ENCODE results near the gene USP44.
"Not testable (repeated sequence)": the region's sequence is repeated elsewhere in the genome, so short reads cannot be mapped to it uniquely, and the experiment has no call there.

USP44 gene

DNA sequence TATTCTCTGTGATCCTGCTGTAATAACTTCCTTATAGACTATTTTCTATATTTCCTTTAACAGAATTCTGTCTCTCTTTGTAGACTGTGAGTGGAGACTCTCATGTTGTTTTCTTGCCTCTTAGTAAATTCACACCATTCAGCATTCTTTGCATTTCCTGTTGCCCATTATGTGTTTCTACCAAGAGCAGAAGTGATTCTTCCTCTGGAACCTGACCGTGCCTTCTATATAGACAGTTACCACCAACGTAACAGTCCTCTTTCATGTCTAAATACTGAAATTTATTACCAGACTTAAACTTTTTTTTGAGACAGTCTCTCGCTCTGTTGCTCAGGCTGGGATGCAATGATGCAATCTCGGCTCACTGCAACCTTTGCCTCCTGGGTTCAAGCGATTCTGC, 46.2 kb downstream of the USP44 start:
- DNase-seq, result no peak

DNA sequence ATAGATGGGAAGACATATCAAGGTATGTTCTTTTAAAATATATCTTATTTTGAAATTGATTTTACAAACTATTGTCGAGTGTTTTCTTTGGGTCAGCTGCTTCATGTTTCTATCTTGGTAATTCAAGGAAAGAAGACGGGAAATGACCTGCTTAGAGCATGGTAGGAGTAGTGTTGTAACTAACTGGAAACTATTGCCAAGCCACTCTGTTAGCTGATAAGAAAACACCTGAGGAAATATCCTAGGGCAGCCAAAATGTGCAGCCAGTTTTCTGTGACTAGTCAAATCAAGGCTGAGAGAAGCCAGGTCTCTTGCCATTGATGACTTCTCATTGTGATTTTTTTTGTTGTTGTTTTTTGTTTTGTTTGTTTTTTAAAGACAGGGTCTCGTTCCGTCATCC, 47.1 kb downstream of the USP44 start:
- no peak for DNase-seq

DNA sequence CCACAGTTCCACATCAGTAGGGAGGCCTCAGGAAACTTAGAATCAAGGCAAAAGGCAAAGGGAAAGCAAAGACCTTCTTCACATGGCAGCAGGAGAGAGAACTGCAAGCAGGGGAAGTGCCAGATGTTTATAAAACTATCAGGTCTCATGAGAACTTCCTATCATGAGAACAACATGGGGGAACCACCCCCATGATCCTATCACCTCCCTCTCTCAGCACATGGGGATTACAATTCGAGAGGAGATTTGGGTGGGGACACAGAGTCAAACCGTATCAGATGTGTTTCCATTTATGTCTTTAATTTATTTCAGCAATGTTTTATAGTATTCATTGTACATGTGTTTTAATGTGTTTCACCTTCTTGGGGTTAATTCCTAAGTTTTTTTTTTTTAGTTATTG, 51.5 kb downstream of the USP44 start:
- DNase-seq, result no peak

DNA sequence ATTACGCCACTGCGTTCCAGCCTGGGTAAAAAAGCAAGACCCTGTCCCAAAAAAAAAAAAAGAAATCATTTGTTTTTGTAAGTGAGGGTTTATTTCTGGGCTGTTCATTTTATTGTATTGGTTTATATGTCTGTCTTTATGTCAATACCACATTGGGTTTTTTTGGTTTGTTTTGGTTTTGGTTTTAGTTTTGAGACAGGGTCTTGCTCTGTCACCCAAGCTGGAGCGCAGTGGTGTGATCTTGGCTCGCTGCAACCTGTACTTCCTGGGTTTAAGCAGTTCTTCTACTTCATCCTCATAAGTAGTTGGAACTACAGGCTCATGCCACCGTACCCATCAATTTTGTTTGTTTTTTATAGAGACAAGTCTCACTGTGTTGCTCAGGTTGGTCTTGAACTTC, 52.3 kb downstream of the USP44 start:
- DNase-seq, result no peak

DNA sequence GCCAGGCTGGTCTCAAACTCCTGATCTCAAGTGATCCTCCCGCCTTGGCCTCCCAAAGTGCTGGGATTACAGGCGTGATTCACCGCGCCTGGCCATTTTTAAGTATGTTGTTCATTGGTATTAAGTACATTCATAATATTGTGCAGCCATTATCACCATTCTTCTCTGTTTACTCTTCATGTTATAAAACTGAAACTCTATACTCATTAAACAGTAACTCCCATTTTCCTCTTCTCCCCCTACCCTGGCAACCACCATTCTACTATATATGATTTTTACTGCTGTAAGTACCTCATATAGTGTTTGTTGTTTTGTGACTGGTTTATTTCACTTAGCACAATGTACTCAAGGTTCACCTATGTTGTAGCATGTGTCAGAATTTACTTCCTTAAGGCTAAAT, 54.2 kb downstream of the USP44 start:
- peak; percentile 91 for DNase-seq

DNA sequence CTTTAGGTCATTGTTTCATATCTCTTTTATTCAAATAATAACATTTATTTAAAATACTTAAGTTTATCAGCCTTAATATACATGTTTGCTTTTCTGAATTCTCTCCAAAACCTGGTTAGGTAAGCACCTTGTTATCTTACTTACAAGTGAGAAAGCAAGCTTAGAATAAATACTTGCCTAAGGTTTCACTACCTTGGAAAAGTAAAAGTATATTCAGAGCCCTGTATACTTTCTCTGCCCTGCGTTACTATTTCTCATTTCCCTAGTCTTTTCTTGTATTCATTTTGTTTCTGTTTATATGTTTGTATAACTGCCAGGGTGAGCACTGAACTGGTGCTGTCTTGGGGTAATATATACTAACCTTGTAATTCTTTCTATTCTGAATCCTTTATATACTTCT, 55.8 kb downstream of the USP44 start:
- DNase-seq, result no peak

DNA sequence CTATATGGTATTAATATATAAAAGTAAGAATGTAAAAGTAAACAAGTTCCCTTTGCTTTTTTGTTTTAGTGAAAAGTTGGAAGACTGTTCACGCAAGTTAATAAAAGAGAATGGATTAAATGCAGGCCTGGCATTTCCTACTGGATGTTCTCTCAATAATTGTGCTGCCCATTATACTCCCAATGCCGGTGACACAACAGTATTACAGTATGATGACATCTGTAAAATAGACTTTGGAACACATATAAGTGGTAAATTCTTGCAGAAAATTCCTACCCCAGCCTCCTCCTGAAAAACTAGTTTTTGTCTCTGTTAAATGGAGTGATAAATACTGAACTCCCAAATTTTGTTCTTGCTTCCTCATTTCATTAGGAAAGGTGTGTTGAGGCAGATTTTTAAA, 56.4 kb downstream of the USP44 start:
- DNase-seq, result no peak

DNA sequence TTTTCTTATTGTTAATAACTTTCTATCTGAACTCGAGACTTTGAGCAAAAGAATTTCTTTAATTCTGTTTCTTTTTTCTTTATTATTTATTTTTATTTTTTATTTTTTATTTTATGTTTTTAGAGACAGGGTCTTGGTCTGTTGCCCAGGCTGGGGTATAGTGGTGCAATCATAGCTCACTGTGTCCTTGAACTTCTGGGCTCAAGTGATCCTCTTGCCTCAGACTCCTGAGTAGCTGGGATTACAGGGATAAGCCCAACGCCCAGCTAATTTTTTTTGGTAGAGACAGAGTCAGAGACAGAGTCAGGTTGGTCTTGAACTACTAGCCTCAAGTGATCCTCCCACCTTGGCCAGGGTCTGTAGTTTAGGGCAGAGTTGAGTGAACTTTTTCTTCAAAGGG, 58.8 kb downstream of the USP44 start:
- no peak for DNase-seq

DNA sequence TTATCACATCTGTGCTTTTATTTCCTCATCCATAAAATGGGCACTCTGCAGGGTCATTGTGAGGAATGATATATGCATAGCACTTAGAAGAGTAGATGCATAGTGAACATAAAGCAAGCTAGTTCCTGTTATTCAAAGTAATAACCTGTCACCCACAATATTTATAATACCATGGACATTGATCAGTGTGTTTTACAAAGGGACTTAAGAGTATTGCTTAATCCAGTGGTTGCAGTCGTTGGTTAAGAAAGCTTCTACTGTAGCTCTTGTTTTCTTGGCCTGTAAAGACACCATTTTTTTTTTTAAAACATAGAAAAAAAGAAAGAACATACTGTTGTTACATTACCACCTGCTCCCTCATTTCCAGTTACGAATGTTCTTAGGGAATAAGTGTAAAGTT, 64.3 kb downstream of the USP44 start:
- no peak for DNase-seq

DNA sequence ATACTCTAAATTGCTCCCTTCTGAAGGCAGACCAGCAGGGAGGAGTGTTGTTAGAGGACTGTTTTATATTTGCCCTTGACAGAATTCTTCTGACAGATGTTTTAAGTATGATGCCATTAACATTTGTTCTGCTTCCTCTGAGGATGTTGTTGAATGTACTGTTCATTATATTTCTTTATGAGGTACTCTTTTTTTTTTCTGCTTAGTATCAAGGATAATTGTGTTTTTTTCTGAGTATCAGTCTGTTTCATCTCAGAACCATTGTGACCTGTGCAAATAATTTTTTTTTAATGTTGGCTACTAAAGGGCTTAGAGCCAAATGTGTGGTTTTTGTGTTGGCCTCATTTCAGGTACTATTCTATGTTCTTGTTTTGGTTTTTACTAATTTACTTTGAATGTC, 66.8 kb downstream of the USP44 start:
- no peak for DNase-seq

DNA sequence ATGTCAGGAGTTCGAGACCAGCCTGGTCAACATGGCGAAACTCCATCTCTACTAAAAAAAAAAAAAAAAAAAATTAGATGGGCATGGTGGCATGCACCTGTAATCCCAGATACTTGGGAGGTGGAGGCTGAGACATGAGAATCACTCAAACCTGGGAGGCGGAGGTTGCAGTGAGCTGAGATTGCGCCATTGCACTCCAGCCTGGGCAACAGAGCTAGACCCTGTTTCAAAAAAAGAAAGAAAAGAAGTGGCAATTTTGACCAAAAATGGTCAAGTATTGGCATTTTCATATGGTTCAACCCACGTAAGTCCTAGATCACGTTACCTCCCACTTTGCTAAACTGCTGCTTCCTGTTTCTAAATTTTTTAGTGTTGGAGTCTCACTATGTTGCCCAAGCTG, 68.7 kb downstream of the USP44 start:
- not testable (repeated sequence) for DNase-seq

DNA sequence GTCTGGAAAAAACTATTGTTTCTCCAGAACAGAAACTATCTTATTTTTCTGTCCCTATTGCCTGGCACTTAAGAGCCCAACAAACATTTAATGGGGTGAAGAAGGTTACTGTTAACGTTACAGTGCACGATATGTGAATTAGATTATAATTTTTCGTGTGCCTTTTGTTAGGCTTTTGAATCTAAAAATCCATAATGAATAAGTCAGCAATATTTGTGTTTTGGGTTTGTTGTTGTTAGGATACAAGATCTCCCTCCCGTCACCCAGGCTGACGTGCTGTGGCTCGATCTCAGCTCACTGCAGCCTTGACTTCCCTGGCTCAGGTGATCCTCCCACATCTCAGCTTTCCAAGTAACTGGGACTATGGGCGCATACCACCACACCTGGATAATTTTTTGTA, 69.4 kb downstream of the USP44 start:
- DNase-seq, result no peak

DNA sequence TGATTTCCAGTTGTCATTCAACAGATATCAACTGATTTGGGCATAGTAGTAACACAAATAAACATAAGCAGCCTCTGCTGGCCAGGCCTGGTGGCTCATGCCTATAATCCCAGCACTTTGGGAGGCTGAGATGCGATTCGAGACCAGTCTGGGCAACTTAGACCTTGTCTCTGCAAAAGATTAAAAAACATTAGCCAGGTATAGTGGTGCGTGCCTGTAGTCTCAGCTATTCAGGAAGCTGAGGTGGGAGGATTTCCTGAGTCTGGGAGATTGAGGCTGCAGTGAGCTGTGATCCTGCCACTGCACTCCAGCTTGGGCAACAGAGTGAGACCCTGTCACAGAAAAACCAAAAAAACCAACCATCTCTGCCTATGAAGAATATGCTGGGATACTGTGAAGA, 70.2 kb downstream of the USP44 start:
- DNase-seq, result no peak

DNA sequence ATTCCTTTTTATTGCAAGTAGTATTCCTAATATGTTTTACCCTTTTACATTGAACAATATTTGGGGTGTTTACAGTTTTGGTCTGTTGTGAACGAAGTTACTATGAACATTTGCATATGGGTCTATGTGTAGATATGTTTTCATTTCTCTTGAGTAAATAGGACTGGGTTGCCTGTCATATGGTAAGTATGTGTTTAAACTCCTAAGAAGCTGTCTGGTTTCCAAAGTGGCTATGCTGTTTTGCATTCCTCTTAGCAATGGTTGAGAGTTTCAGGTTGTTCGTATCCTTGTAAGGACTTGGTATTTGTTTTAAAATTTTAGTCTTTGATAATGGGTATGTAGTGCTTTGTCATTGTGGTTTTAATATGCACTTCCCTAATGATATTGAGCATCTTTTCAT, 71.0 kb downstream of the USP44 start:
- no peak for DNase-seq

DNA sequence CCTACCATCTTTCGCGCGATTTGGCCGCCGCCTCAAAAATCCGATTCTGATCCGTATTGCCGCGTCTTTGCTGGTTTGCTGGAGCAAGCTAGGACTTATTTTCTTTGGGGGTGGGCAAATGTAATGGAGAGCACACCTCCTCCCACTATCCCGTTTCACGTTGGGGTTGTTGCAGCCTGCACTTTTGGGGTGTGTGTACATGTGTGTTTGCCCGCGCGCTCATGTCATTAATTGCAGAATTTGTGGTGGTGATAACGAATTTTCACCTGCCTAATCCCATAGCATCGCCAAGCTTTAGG, 76.7 kb downstream of the USP44 start:
- DNase-seq, result no peak

DNA sequence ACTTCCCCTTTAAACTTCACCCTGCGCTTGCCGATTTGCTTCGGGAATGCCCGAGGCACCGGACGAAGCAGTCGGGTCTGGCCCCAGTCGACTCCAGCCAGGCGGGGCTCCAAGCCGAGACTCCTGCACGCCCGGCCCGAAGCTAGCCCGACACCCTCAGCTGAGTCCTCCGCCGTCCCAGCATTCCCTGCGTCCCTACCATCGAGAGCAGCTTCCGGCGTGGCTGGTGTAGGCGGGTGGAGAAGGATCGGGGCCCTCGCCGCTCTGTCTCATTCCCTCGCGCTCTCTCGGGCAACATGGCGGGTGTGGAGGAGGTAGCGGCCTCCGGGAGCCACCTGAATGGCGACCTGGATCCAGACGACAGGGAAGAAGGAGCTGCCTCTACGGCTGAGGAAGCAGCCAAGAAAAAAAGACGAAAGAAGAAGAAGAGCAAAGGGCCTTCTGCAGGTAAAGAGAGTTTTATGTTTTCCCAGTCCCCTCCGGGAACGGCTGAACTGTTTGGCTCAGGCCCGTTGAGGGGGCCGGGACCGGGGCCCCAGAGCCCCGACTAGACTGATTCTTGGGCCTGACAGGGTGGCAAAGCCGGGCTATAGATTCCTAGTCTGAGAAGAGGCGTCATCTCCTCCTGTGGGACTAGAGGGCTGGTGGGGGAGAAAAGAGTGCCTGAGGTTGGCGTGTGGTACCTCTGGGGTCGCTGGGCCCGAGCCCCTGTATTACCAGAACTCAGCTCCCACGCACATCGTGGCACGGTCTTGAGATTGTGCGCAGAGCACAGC, 77.2 kb downstream of the USP44 start, which contains the start of gene METAP2:
Gene METAP2, plus strand, starts transcription at position 269 of the 776 bp plus-strand sequence. Its CDS starts 28 bp downstream, at position 297.
- peak; percentile 95 for DNase-seq

DNA sequence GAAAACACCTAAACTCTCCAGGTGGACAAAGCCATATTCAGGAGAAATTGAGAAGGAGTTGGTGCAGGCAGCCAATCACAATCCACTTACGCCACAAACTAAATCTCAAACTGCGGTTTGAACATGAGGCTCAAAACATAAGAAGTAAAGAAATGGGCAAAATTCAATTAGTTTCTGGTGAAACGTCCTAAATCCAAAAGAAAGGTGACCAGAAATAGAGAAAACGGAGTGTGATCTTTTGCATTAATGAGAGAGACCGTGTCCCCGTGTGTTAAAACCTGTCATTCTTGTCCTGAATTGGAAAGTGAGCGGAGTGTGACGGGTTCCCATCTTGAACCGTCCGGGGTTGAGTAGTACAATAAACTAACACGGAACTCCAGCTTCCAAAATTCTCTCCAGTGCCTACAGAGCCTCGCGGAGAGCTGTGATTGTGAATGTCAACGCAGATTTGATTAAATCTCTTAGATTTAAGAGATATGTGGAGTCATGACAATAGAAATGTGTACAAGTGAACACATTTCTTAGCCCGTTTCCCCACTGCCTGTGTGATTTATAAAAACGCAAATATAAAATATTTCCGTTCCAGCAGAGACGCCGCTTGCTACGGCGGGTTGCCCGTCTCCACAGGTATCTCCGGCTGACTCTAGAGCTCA, 77.9 kb downstream of the USP44 start:
- DNase-seq, result peak; percentile 70

DNA sequence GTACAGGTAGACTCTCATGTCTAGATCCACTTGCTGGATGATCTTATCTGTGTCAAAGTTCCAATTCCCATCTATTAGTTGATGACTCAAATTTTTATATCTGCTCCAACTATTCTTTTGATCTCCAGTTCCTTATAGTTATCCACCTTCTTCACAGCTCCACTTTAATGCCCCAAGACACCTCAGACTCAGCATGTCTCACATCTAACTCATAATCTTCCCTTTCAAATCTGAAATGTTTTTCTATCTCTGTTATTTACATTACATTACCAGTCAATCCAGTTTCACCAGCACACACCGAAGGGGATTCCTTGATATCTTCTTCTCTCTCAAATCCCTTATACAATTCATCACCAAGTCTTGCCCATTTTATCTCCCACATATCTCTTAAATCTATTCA, 81.0 kb downstream of the USP44 start:
- no peak for DNase-seq

Data from NCI-H510A treated with DMSO at 0.1 percent for 48 hours (cell line).